ENCODE measurements around the gene TMPRSS5.

Gene TMPRSS5

GRCh38 chr11:113645593-113646349, 60.3 kb downstream of the TMPRSS5 start:
- H3K4me3 ChIP-seq (ENCODE audit: control insufficient read depth, low read depth, low read length): no peak overlapping the region
- TF ChIP-seq, protein P1, sequence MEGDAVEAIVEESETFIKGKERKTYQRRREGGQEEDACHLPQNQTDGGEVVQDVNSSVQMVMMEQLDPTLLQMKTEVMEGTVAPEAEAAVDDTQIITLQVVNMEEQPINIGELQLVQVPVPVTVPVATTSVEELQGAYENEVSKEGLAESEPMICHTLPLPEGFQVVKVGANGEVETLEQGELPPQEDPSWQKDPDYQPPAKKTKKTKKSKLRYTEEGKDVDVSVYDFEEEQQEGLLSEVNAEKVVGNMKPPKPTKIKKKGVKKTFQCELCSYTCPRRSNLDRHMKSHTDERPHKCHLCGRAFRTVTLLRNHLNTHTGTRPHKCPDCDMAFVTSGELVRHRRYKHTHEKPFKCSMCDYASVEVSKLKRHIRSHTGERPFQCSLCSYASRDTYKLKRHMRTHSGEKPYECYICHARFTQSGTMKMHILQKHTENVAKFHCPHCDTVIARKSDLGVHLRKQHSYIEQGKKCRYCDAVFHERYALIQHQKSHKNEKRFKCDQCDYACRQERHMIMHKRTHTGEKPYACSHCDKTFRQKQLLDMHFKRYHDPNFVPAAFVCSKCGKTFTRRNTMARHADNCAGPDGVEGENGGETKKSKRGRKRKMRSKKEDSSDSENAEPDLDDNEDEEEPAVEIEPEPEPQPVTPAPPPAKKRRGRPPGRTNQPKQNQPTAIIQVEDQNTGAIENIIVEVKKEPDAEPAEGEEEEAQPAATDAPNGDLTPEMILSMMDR (conservative IDR thresholded peaks at IDR 0.05; ENCODE audit: control insufficient read depth, insufficient read depth, low read depth, low read length): no peak

GRCh38 chr11:113644605-113645004, 61.5 kb downstream of the TMPRSS5 start:
- TF ChIP-seq, protein P1 (conservative IDR thresholded peaks at IDR 0.05; ENCODE audit: control insufficient read depth, insufficient read depth, low read depth, low read length): no peak
- no peak for DNase-seq (ENCODE audit: low read depth)

More at GRCh38 chr11:113645593-113646349, 60.3 kb downstream of the TMPRSS5 start:
- no peak for DNase-seq (ENCODE audit: low read depth)

GRCh38 chr11:113643701-113644100, 62.4 kb downstream of the TMPRSS5 start:
- no peak for DNase-seq (ENCODE audit: low read depth)
- TF ChIP-seq, protein P1 (conservative IDR thresholded peaks at IDR 0.05; ENCODE audit: control insufficient read depth, insufficient read depth, low read depth, low read length): no peak
- H3K4me3 ChIP-seq (ENCODE audit: control insufficient read depth, low read depth, low read length): no peak overlapping the region

More at GRCh38 chr11:113644605-113645004, 61.5 kb downstream of the TMPRSS5 start:
- no peak overlapping the region for H3K4me3 ChIP-seq (ENCODE audit: control insufficient read depth, low read depth, low read length)

GRCh38 chr11:113643006-113643585, 63.0 kb downstream of the TMPRSS5 start:
- DNase-seq (ENCODE audit: low read depth): no peak
- no peak overlapping the region for H3K4me3 ChIP-seq (ENCODE audit: control insufficient read depth, low read depth, low read length)
- TF ChIP-seq, protein P1 (conservative IDR thresholded peaks at IDR 0.05; ENCODE audit: control insufficient read depth, insufficient read depth, low read depth, low read length): no peak

DNA sequence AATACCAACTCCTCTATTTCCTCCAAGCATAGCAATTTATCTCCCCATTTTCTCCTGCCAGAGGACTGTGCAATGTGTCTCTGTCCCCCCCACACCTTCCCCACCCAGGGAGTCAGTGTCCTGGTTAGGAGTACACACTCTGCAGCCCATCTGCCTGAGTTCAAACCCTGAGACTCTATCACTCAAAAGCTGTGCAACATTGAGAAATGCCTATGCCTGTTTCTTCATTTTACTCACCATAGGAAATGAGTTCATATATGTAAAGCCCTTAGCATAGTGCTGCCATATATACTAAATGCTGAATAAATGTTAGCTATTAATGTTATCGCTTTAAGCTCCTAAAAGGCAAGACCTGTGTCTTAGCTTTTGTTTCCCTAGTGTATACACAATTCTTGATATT, 64.0 kb downstream of the TMPRSS5 start:
- no peak for DNase-seq (ENCODE audit: low read depth)
- H3K4me3 ChIP-seq (ENCODE audit: control insufficient read depth, low read depth, low read length): no peak overlapping the region
- TF ChIP-seq, protein P1 (conservative IDR thresholded peaks at IDR 0.05; ENCODE audit: control insufficient read depth, insufficient read depth, low read depth, low read length): no peak

GRCh38 chr11:113638376-113638775, 67.7 kb downstream of the TMPRSS5 start:
- TF ChIP-seq, protein P1 (conservative IDR thresholded peaks at IDR 0.05; ENCODE audit: control insufficient read depth, insufficient read depth, low read depth, low read length): no peak
- H3K4me3 ChIP-seq (ENCODE audit: control insufficient read depth, low read depth, low read length): no peak overlapping the region
- DNase-seq (ENCODE audit: low read depth): no peak

All from fibroblast of mammary gland (primary cell).